Endothelial cell of umbilical vein (primary cell): ENCODE data around the gene LIMCH1. TPM values are rescaled to one million over a fixed set of nuclear protein-coding genes. Genes with fewer than 3 reads are reported as not detected.

Source experiments
- BruUV-seq: library from RNA; stranded (reverse); fragments of 400-500 nt; replicated peaks from 2 replicates; lab custom pipeline; 2021; lab: Mats Ljungman, UMichigan
- CTCF ChIA-PET: fragments of 300-600, 350-600 bp; sonication (Branson Sonifier 250); formaldehyde crosslinking; loops from one replicate; lab custom pipeline; 2021; ENCODE audit warnings: antibody characterized with exemption, inconsistent platforms; lab: Charles Lee
- POLR2A ChIA-PET: fragments of 300-600, 350-600 bp; sonication (Branson Sonifier 250); formaldehyde crosslinking; loops from one replicate; lab custom pipeline; 2021; ENCODE audit warnings: antibody characterized with exemption, inconsistent platforms; lab: Charles Lee
- DNase-seq: peaks from one replicate; pipeline ENCODE4 v3.0.0-alpha.2; 2011; ENCODE audit warnings: low read depth, low spot score
- FAIRE-seq: peaks from 2 replicates; lab custom pipeline; 2011; peaks lifted over from hg19 to GRCh38; lab: Jason Lieb, UNC
- H2AFZ ChIP-seq: 2 replicates; pipeline ENCODE4 v1.6.0; 2012; ENCODE audit warnings: low read depth, low read length, control low read depth, inconsistent platforms
- H3K27ac ChIP-seq: 2 replicates; pipeline ENCODE4 v1.5.1; 2011; ENCODE audit warnings: low read depth, mild to moderate bottlenecking, control low read depth, low read length, moderate library complexity; ENCODE audit not compliant: insufficient read depth
- H3K27me3 ChIP-seq, 2 experiments: 2 replicates each; pipeline versions ENCODE4 v1.6.0 to v1.6.1; 2011; ENCODE audit warnings: low read length in 2 of 2, mixed read lengths in 1 of 2; ENCODE audit not compliant: control insufficient read depth in 2 of 2, insufficient read depth in 2 of 2
- H3K36me3 ChIP-seq, 2 experiments: 2 replicates in 1 of 2; 3 replicates in 1 of 2; pipeline ENCODE4 v1.5.1; 2011; ENCODE audit warnings: low read length in 2 of 2, mild to moderate bottlenecking in 1 of 2, moderate library complexity in 1 of 2; ENCODE audit not compliant: control insufficient read depth in 2 of 2, insufficient read depth in 2 of 2; ENCODE audit errors: extremely low read depth in 1 of 2
- H3K4me1 ChIP-seq: 3 replicates; pipeline ENCODE4 v1.5.1; 2011; ENCODE audit warnings: mild to moderate bottlenecking, low read length; ENCODE audit not compliant: control insufficient read depth, insufficient read depth; ENCODE audit errors: extremely low read depth
- H3K4me2 ChIP-seq: 2 replicates; pipeline ENCODE4 v1.6.1; 2011; ENCODE audit warnings: low read length, control low read depth, mixed read lengths; ENCODE audit not compliant: insufficient read depth
- H3K4me3 ChIP-seq, 3 experiments: fragments of 200-600 bp in 1 of 3; sonication (generic), shearing (Covaris generic) in 1 of 3; replicated peaks in 1 of 3; 2 replicates each; pipeline ENCODE4 v1.5.1; 2011 to 2016; ENCODE audit warnings: control low read depth in 3 of 3, low read length in 3 of 3, mild to moderate bottlenecking in 2 of 3, inconsistent platforms in 1 of 3, low read depth in 1 of 3, moderate library complexity in 1 of 3; ENCODE audit not compliant: insufficient read depth in 1 of 3
- H3K79me2 ChIP-seq: 2 replicates; pipeline ENCODE4 v1.6.0; 2012; ENCODE audit warnings: low read length, inconsistent platforms; ENCODE audit not compliant: control insufficient read depth, insufficient read depth
- H3K9ac ChIP-seq: replicated peaks from 2 replicates; pipeline ENCODE3; 2011; ENCODE audit warnings: low read length, control low read depth; ENCODE audit not compliant: insufficient read depth; ENCODE audit errors: extremely low read depth
- H3K9me1 ChIP-seq: replicated peaks from 3 replicates; pipeline ENCODE4 v1.6.0; 2011; ENCODE audit warnings: mild to moderate bottlenecking, low read length; ENCODE audit not compliant: control insufficient read depth, insufficient read depth; ENCODE audit errors: extremely low read depth
- H3K9me3 ChIP-seq: replicated peaks from 2 replicates; pipeline ENCODE4 v1.5.1; 2012; ENCODE audit warnings: low read length, inconsistent platforms; ENCODE audit not compliant: control insufficient read depth, insufficient read depth
- H4K20me1 ChIP-seq: replicated peaks from 2 replicates; pipeline ENCODE3; 2011; ENCODE audit warnings: mild to moderate bottlenecking, low read length; ENCODE audit not compliant: control insufficient read depth, insufficient read depth; ENCODE audit errors: extremely low read depth
- GATA2 ChIP-seq: IDR thresholded peaks from 2 replicates; pipeline ENCODE4 v1.7.0; 2011; ENCODE audit warnings: low read depth, mild to moderate bottlenecking, moderate library complexity, mixed read lengths, low read length; ENCODE audit not compliant: insufficient read length, insufficient read depth
- JUN ChIP-seq: IDR thresholded peaks from 2 replicates; pipeline ENCODE4 v1.6.1; 2011; ENCODE audit warnings: borderline replicate concordance, low read depth; ENCODE audit not compliant: insufficient read length, insufficient read depth
- POLR2A ChIP-seq: IDR thresholded peaks from 2 replicates; pipeline ENCODE4 v1.6.1; 2012; ENCODE audit warnings: low read depth, mild to moderate bottlenecking, control low read depth, low read length
- POLR2AphosphoS5 ChIP-seq: IDR thresholded peaks from 2 replicates; pipeline ENCODE4 v1.6.1; 2012; ENCODE audit warnings: low read depth, mild to moderate bottlenecking, control low read depth, low read length, moderate library complexity; ENCODE audit not compliant: insufficient read depth
- dilution Hi-C: fragments of 300-500 bp; cut with MboI; formaldehyde crosslinking; loops from one replicate; pipeline ENCODE4 v1.15.0; 2019; ENCODE audit warnings: low sequenced_read_pairs; ENCODE audit not compliant: extremely low pct_ligation_motif_present
- intact Hi-C: fragments of 100-400 bp; cut with micrococcal nuclease; formaldehyde crosslinking; loops from one replicate; pipeline ENCODE4 v1.10.0; 2022
- polyA plus RNA-seq, 4 experiments: library from polyadenylated mRNA; depleted of rRNA in 3 of 4; stranded (reverse) in 3 of 4; unstranded in 1 of 4; fragments of >200 nt; gene quantifications; 2 replicates each; pipeline versions ENCODE4 v1.2.1 to v1.2.3, GENCODE V29; 2011 to 2012; ENCODE audit warnings: missing spikeins in 1 of 4
- total RNA-seq: library from RNA; stranded (reverse); gene quantifications from 2 replicates; pipeline ENCODE4 v1.2.3, GENCODE V29; 2021
- TF ChIP-seq, protein P1 (sequence below), 2 donors: IDR thresholded peaks; 1 replicate in 1 of 2; 2 replicates in 1 of 2; pipeline ENCODE4 v1.5.1; 2011; ENCODE audit warnings: low read length in 2 of 2, mild to moderate bottlenecking in 2 of 2, moderate library complexity in 2 of 2, control low read depth in 1 of 2, inconsistent platforms in 1 of 2, low read depth in 1 of 2; ENCODE audit not compliant: insufficient read depth in 1 of 2; ENCODE audit errors: extremely low read depth in 1 of 2

The LIMCH1 gene
- total and polyA plus RNA-seq, 2 donors (not counting 3 experiments of a cell fraction or from before 2014, with no cell fraction given): 14.3 to 32.8 TPM

DNA sequence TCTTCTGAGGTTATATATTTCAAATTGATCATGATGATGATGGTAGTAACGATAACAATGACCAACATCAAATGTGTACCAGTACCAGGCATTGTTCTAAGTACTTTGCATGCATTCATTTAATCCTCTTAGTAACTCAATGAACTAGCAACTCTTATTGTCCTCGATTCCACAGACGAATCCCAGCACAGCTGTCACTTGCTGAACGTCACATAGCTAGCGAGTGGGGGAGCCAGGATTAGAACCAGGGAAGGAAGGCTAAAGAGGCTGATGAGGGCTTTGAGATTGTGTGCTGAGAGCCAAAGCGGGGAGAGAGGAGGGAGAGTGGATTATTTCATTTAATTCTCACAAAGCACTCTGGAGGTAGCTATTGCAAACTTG, 106.9 kb downstream of the LIMCH1 start:
- TF ChIP-seq POLR2AphosphoS5 (no peak), GATA2 (no peak), JUN (no peak), POLR2A (no peak)
- TF ChIP-seq, protein P1, sequence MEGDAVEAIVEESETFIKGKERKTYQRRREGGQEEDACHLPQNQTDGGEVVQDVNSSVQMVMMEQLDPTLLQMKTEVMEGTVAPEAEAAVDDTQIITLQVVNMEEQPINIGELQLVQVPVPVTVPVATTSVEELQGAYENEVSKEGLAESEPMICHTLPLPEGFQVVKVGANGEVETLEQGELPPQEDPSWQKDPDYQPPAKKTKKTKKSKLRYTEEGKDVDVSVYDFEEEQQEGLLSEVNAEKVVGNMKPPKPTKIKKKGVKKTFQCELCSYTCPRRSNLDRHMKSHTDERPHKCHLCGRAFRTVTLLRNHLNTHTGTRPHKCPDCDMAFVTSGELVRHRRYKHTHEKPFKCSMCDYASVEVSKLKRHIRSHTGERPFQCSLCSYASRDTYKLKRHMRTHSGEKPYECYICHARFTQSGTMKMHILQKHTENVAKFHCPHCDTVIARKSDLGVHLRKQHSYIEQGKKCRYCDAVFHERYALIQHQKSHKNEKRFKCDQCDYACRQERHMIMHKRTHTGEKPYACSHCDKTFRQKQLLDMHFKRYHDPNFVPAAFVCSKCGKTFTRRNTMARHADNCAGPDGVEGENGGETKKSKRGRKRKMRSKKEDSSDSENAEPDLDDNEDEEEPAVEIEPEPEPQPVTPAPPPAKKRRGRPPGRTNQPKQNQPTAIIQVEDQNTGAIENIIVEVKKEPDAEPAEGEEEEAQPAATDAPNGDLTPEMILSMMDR (IDR thresholded peaks at IDR 0.05; ENCODE audit: extremely low read depth in 1 of 2, insufficient read depth in 1 of 2, low read depth in 1 of 2, low read length in 2 of 2): no peak
- Histone ChIP-seq H3K27me3 (peaks cover 15 to 25% of the 10 kb centered on the region in 2 experiments), H3K4me3 (no peak overlapping the region), H3K79me2 (no peaks in the 10 kb centered on the region), H3K9me3 (no peaks in the 10 kb centered on the region), H3K36me3 (peaks cover 0 to 2% of the 10 kb centered on the region in 2 experiments), H2AFZ (no peak overlapping the region), H3K9ac (no peak overlapping the region), H3K9me1 (no peaks in the 10 kb centered on the region), H3K27ac (no peak overlapping the region), H3K4me2 (no peak overlapping the region), H4K20me1 (no peaks in the 10 kb centered on the region), H3K4me1 (no peaks in the 10 kb centered on the region)
- dilution Hi-C loops: no loop called here
- ChIA-PET POLR2A (no interaction called here), CTCF (interaction anchor here (1.1 to 8.3 kb wide), 6 partner anchors 9 to 362 kb away, joined by 3 to 212 read pairs (median 7); no protein-coding TSS in a partner anchor)
- BruUV-seq: no TSS peak
- FAIRE-seq: no peak
- intact Hi-C loops: loop anchor here (1.0 to 10.0 kb wide), 4 partner anchors 108 to 740 kb away; no protein-coding TSS in a partner anchor
- DNase-seq: no peak
